T-helper 17 cell (primary cell): Measurements from ENCODE around the gene DNAH5. TPM values are rescaled to one million over a fixed set of nuclear protein-coding genes. Genes with fewer than 3 reads are reported as not detected.

Experiments
- ATAC-seq: fragments of 150-1000 bp; cut with Tn5 transposase; 2 replicates; pipeline ENCODE4 v1.10.0; 2021; ENCODE audit warnings: mild to moderate bottlenecking, moderate library complexity
- DNase-seq, 3 donors: peaks; one replicate each; pipeline versions ENCODE4 v3.0.0 to v3.0.0-alpha.2; 2020 to 2021
- H3K9me3 ChIP-seq: one replicate; pipeline ENCODE4 v1.7.0; 2013; ENCODE audit warnings: low read length, mild to moderate bottlenecking; ENCODE audit not compliant: control insufficient read depth, poor library complexity, severe bottlenecking
- H3K27ac Mint-ChIP-seq: one replicate; pipeline ENCODE4 v1.8.0; 2022; ENCODE audit warnings: mild to moderate bottlenecking, moderate library complexity, mixed read lengths
- H3K27me3 Mint-ChIP-seq: one replicate; pipeline ENCODE4 v1.8.0; 2022; ENCODE audit warnings: mixed read lengths
- H3K36me3 Mint-ChIP-seq: one replicate; pipeline ENCODE4 v1.8.0; 2022; ENCODE audit warnings: low read depth, mixed read lengths
- H3K4me1 Mint-ChIP-seq: one replicate; pipeline ENCODE4 v1.8.0; 2022; ENCODE audit warnings: mild to moderate bottlenecking, mixed read lengths
- H3K4me3 Mint-ChIP-seq: one replicate; pipeline ENCODE4 v1.8.0; 2022; ENCODE audit warnings: mild to moderate bottlenecking, moderate library complexity, mixed read lengths
- total RNA-seq, 4 donors: library from RNA in 2 of 4; stranded (reverse) in 2 of 4; gene quantifications; one replicate each; pipeline ENCODE4 v1.2.3 and lab custom pipeline; 2022 to 2026

The DNAH5 gene
- total RNA-seq, 2 donors from 2014 or later, result not detected

GRCh38 chr5:13785781-13786415, 158.6 kb downstream of the DNAH5 start:
- ATAC-seq, result no peak
- Mint-ChIP-seq H3K27ac (no peak overlapping the region), H3K27me3 (no peaks in the 10 kb centered on the region), H3K36me3 (no peaks in the 10 kb centered on the region), H3K4me1 (no peaks in the 10 kb centered on the region), H3K4me3 (no peak overlapping the region)
- no peaks in the 10 kb centered on the region for H3K9me3 ChIP-seq
- no peak for DNase-seq

- Mint-ChIP-seq H3K4me3 (no peak overlapping the region), H3K27ac (no peak overlapping the region), H3K4me1 (no peaks in the 10 kb centered on the region), H3K36me3 (no peaks in the 10 kb centered on the region), H3K27me3 (no peaks in the 10 kb centered on the region)
- ATAC-seq (no peak), DNase-seq (no peak)
- no peaks in the 10 kb centered on the region for H3K9me3 ChIP-seq
Measured at GRCh38 chr5:13783726-13784125, 160.8 kb downstream of the DNAH5 start.

- ATAC-seq (no peak), DNase-seq (no peak)
- Mint-ChIP-seq H3K4me3 (no peak overlapping the region), H3K4me1 (no peaks in the 10 kb centered on the region), H3K27ac (no peak overlapping the region), H3K27me3 (no peaks in the 10 kb centered on the region), H3K36me3 (no peaks in the 10 kb centered on the region)
- no peaks in the 10 kb centered on the region for H3K9me3 ChIP-seq
Measured at GRCh38 chr5:13780081-13780480, 164.4 kb downstream of the DNAH5 start.

- Mint-ChIP-seq H3K4me3 (no peak overlapping the region), H3K27me3 (no peaks in the 10 kb centered on the region), H3K36me3 (no peaks in the 10 kb centered on the region), H3K27ac (no peak overlapping the region), H3K4me1 (no peaks in the 10 kb centered on the region)
- H3K9me3 ChIP-seq, result no peaks in the 10 kb centered on the region
- ATAC-seq (no peak), DNase-seq (no peak)
Measured at GRCh38 chr5:13773649-13774048, 170.8 kb downstream of the DNAH5 start.

- Mint-ChIP-seq H3K4me1 (no peaks in the 10 kb centered on the region), H3K27ac (no peak overlapping the region), H3K4me3 (no peak overlapping the region), H3K36me3 (no peaks in the 10 kb centered on the region), H3K27me3 (no peaks in the 10 kb centered on the region)
- no peaks in the 10 kb centered on the region for H3K9me3 ChIP-seq
- ATAC-seq (no peak), DNase-seq (no peak)
Measured at GRCh38 chr5:13771011-13771571, 173.4 kb downstream of the DNAH5 start.

GRCh38 chr5:13766236-13766635, 178.3 kb downstream of the DNAH5 start:
- no peak overlapping the region for H3K4me3 Mint-ChIP-seq
- no peak overlapping the region for H3K27ac Mint-ChIP-seq
- no peak for DNase-seq
- no peaks in the 10 kb centered on the region for H3K36me3 Mint-ChIP-seq
- ATAC-seq, result no peak
- H3K4me1 Mint-ChIP-seq, result no peaks in the 10 kb centered on the region
- H3K27me3 Mint-ChIP-seq, result no peaks in the 10 kb centered on the region
- no peaks in the 10 kb centered on the region for H3K9me3 ChIP-seq

GRCh38 chr5:13763719-13764118, 180.8 kb downstream of the DNAH5 start:
- no peak overlapping the region for H3K27ac Mint-ChIP-seq
- DNase-seq, result no peak
- no peaks in the 10 kb centered on the region for H3K36me3 Mint-ChIP-seq
- no peaks in the 10 kb centered on the region for H3K4me1 Mint-ChIP-seq
- ATAC-seq, result no peak
- H3K9me3 ChIP-seq, result no peaks in the 10 kb centered on the region
- no peaks in the 10 kb centered on the region for H3K27me3 Mint-ChIP-seq
- no peak overlapping the region for H3K4me3 Mint-ChIP-seq

GRCh38 chr5:13749766-13750165, 194.7 kb downstream of the DNAH5 start:
- no peaks in the 10 kb centered on the region for H3K27me3 Mint-ChIP-seq

GRCh38 chr5:13746026-13746425, 198.5 kb downstream of the DNAH5 start:
- no peak overlapping the region for H3K27ac Mint-ChIP-seq
- H3K9me3 ChIP-seq, result no peaks in the 10 kb centered on the region
- no peaks in the 10 kb centered on the region for H3K27me3 Mint-ChIP-seq
- H3K4me1 Mint-ChIP-seq, result no peaks in the 10 kb centered on the region
- ATAC-seq, result no peak
- H3K36me3 Mint-ChIP-seq, result no peaks in the 10 kb centered on the region
- no peak for DNase-seq
- H3K4me3 Mint-ChIP-seq, result no peak overlapping the region

More at GRCh38 chr5:13749766-13750165, 194.7 kb downstream of the DNAH5 start:
- Mint-ChIP-seq H3K4me1 (no peaks in the 10 kb centered on the region), H3K27ac (no peak overlapping the region), H3K36me3 (no peaks in the 10 kb centered on the region), H3K4me3 (no peak overlapping the region)
- H3K9me3 ChIP-seq, result no peaks in the 10 kb centered on the region
- no peak for ATAC-seq
- no peak for DNase-seq

GRCh38 chr5:13745508-13745907, 199.0 kb downstream of the DNAH5 start:
- Mint-ChIP-seq H3K27me3 (no peaks in the 10 kb centered on the region), H3K36me3 (no peaks in the 10 kb centered on the region), H3K27ac (no peak overlapping the region), H3K4me1 (no peaks in the 10 kb centered on the region), H3K4me3 (no peak overlapping the region)
- no peak for ATAC-seq
- DNase-seq, result no peak
- H3K9me3 ChIP-seq, result no peaks in the 10 kb centered on the region

GRCh38 chr5:13740471-13740870, 204.0 kb downstream of the DNAH5 start:
- H3K4me1 Mint-ChIP-seq, result no peaks in the 10 kb centered on the region
- no peak for DNase-seq
- no peak overlapping the region for H3K4me3 Mint-ChIP-seq
- H3K27ac Mint-ChIP-seq, result no peak overlapping the region
- no peaks in the 10 kb centered on the region for H3K9me3 ChIP-seq
- no peaks in the 10 kb centered on the region for H3K27me3 Mint-ChIP-seq
- H3K36me3 Mint-ChIP-seq, result no peaks in the 10 kb centered on the region
- ATAC-seq, result no peak

GRCh38 chr5:13739479-13739878, 205.0 kb downstream of the DNAH5 start:
- DNase-seq (no peak), ATAC-seq (no peak)
- Mint-ChIP-seq H3K27ac (no peak overlapping the region), H3K27me3 (no peaks in the 10 kb centered on the region), H3K36me3 (no peaks in the 10 kb centered on the region), H3K4me3 (no peak overlapping the region), H3K4me1 (no peaks in the 10 kb centered on the region)
- no peaks in the 10 kb centered on the region for H3K9me3 ChIP-seq

GRCh38 chr5:13735691-13736090, 208.8 kb downstream of the DNAH5 start:
- H3K9me3 ChIP-seq, result no peaks in the 10 kb centered on the region
- Mint-ChIP-seq H3K4me3 (no peak overlapping the region), H3K27ac (no peak overlapping the region), H3K27me3 (no peaks in the 10 kb centered on the region), H3K36me3 (no peaks in the 10 kb centered on the region), H3K4me1 (no peaks in the 10 kb centered on the region)
- DNase-seq, result no peak
- ATAC-seq, result no peak

GRCh38 chr5:13731121-13731628, 213.3 kb downstream of the DNAH5 start:
- Mint-ChIP-seq H3K36me3 (no peaks in the 10 kb centered on the region), H3K4me1 (no peaks in the 10 kb centered on the region), H3K27ac (no peak overlapping the region), H3K4me3 (no peak overlapping the region), H3K27me3 (no peaks in the 10 kb centered on the region)
- DNase-seq, result no peak
- ATAC-seq, result no peak
- no peaks in the 10 kb centered on the region for H3K9me3 ChIP-seq
